Measurements from ENCODE around the gene NODAL. TPM values are rescaled to one million over a fixed set of nuclear protein-coding genes. Genes with fewer than 3 reads are reported as not detected.

NODAL gene
- total RNA-seq, result not detected in 2 replicates

GRCh38 chr10:70441161-70441894 lies at the start of gene NODAL:
TSS of gene NODAL (minus strand) at chr10:70441681. CDS start at chr10:70441667, 14 bp downstream.

GRCh38 chr10:70478191-70479164 lies 37.0 kb upstream of the NODAL start, which contains the start of gene PALD1:
TSS of gene PALD1 (plus strand) at chr10:70478767. CDS start at chr10:70525952, 47,185 bp downstream.

GRCh38 chr10:70404036-70404786 lies 37.3 kb downstream of the NODAL start, which contains the start of gene EIF4EBP2:
TSS of gene EIF4EBP2 (plus strand) at chr10:70404145. CDS start at chr10:70404402, 257 bp downstream.

Other genes starting within 250 kb of the NODAL start
- 138 and 158 TPM in 2 replicates for gene PPA1, start 208.3 kb downstream of the NODAL start, total RNA-seq
- not detected in 2 replicates for gene NPFFR1, start 157.7 kb downstream of the NODAL start, total RNA-seq
- 3.8 and 4.7 TPM in 2 replicates for gene LRRC20, start 59.1 kb downstream of the NODAL start, total RNA-seq
- 58.5 and 63.9 TPM in 2 replicates for gene EIF4EBP2, start 37.5 kb downstream of the NODAL start, total RNA-seq
- gene PALD1, start 37.1 kb upstream of the NODAL start, total RNA-seq, result 0.12 and 0.16 TPM in 2 replicates
- not detected in 2 replicates for gene PRF1, start 161.1 kb upstream of the NODAL start, total RNA-seq
- 12.4 and 15.6 TPM in 2 replicates for gene ADAMTS14, start 230.8 kb upstream of the NODAL start, total RNA-seq